ENCODE results near the gene TBC1D5.
"Not testable (repeated sequence)": the region's sequence is repeated elsewhere in the genome, so short reads cannot be mapped to it uniquely, and the experiment has no call there.

The TBC1D5 gene

GRCh38 chr3:17749281-17749680 is 6.8 kb upstream of the TBC1D5 start:
- DNase-seq (ENCODE audit: low read depth in 1 of 2, low spot score in 1 of 2) = no peak

- DNase-seq (ENCODE audit: low read depth in 1 of 2, low spot score in 1 of 2) = no peak
Measured at GRCh38 chr3:17747890-17748247, 5.4 kb upstream of the TBC1D5 start.

DNA sequence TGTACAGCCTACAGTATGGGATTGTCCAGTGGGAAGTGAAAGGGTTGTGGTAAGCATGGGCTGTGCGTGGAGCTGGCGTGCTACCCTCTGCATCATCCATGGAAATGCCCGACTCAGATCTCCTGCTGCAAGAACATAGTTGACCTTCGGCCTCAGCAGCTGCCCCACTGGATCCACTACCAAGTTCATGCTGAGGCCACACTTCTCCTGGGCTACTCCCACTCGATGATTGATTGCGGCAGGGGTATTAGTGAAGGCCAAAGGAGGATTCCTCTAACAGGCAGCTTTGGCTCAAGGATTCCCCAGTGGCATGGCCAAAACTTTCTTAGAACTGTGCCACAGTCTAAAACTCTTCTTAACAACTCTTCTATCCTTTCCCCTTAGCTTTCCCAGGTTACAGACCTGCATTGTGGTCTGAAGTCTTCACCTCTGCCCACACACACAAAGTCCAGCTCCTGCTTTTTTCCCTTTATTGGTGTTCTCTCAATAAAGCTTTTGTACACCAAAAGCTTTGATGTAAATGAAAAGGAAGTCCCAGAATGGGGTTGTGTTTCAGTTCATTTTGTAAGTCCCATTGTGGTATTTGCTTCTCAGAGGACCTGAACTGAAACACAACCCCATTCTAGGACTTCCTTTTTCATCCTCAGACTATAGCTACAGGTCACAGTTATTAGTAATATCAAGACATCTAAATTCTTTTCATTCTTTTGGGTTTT is 4.9 kb upstream of the TBC1D5 start:
- DNase-seq (ENCODE audit: low read depth in 1 of 2, low spot score in 1 of 2) = no peak

GRCh38 chr3:17745894-17746293 is 3.5 kb upstream of the TBC1D5 start:
- DNase-seq (ENCODE audit: low read depth in 1 of 2, low spot score in 1 of 2) = no peak

- DNase-seq (ENCODE audit: low read depth in 1 of 2, low spot score in 1 of 2) = no peak
Measured at GRCh38 chr3:17745301-17745700, 2.9 kb upstream of the TBC1D5 start.

- DNase-seq (ENCODE audit: low read depth in 1 of 2, low spot score in 1 of 2) = no peak
Measured at GRCh38 chr3:17744693-17745092, 2.3 kb upstream of the TBC1D5 start.

DNA sequence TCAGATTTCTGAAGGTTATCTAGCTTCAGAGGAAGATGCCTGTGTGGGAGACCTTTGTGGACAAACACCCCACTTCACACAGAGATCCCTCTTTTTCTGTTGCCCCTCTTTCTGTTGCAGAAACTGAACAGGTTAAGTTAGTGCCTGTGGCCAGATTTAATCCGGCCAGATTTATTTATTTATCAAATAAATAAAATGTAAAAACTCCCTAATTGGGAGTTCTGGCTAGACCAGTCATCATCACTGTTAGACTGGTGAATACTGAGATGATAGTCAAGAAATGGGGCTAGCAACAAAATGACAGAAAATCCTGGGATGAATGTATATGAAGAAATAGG is 1.2 kb upstream of the TBC1D5 start:
- DNase-seq (ENCODE audit: low read depth in 1 of 2, low spot score in 1 of 2) = no peak

- DNase-seq (ENCODE audit: low read depth in 1 of 2, low spot score in 1 of 2) = no peak
Measured at GRCh38 chr3:17742880-17743657, 638 bp upstream of the TBC1D5 start.

DNA sequence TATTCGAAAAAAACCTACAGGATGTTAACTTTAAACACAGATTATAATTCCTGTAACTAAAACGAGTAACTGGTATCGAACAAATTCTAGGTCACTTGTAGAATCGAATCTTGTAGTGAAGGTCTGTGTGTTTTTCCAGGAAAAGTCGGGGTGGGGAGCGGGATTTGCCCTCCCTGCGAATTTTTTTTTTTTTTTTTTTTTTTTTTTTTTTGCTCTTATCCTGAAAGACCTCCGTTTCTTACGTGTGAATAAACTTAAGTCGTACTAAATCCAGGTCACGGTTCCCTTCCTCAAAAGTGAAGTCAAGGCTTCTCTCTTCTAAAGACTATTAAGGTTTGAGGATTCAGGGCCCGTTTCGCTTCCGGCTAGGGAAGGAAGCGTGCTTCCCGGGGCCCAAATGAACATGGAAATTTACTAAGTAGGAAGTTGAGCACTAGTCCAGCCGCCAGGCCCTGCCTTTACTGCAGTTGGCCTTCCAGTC is 770 bp downstream of the TBC1D5 start:
- DNase-seq (ENCODE audit: low read depth in 1 of 2, low spot score in 1 of 2) = no peak

DNA sequence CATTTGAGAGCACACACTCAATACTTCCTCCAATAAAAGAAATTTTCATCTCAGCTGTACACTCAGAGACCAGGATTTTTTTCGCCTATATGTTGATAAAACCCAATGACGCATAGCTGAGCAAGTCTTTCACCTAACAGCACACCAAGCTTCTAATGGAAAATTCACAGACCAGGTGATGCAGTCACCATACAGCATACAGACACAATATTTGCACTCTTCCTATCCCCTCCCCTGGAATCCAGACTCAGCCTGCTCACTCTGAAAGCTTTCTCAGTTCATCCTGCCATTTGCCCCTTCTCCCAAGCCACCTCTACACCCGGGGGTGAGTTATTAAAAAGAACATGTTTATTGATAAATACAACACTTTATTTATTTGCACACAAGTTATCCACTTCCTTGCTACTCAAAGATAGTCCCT is 1.7 kb downstream of the TBC1D5 start:
- no peak for DNase-seq (ENCODE audit: low read depth in 1 of 2, low spot score in 1 of 2)

GRCh38 chr3:17738921-17739320 is 3.5 kb downstream of the TBC1D5 start:
- no peak for DNase-seq (ENCODE audit: low read depth in 1 of 2, low spot score in 1 of 2)

- DNase-seq (ENCODE audit: low read depth in 1 of 2, low spot score in 1 of 2) = no peak
Measured at GRCh38 chr3:17738219-17738618, 4.2 kb downstream of the TBC1D5 start.

GRCh38 chr3:17737591-17737990 is 4.8 kb downstream of the TBC1D5 start:
- no peak for DNase-seq (ENCODE audit: low read depth in 1 of 2, low spot score in 1 of 2)

- not testable (repeated sequence) for DNase-seq (ENCODE audit: low read depth in 1 of 2, low spot score in 1 of 2)
Measured at GRCh38 chr3:17735362-17735761, 7.1 kb downstream of the TBC1D5 start.

GRCh38 chr3:17733768-17734167 is 8.7 kb downstream of the TBC1D5 start:
- no peak for DNase-seq (ENCODE audit: low read depth in 1 of 2, low spot score in 1 of 2)

DNA sequence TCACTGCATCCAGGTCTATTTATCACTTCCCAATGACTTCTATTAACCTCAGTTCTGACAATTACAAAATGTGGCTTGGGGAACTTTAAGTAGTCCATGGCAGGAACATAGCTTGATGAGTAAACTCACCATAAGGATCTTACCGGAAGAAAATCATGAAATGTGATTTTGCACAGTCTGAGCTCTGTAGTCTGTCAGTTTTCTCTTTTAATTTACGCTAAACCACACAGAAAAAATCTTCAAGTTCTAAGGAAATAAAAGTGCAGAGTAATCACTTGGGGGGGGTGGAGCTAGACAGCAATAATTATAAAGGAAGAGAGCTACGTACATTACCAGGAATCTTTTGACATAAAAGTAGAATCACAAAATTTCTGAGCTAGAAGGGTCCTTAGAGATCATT is 9.2 kb downstream of the TBC1D5 start:
- no peak for DNase-seq (ENCODE audit: low read depth in 1 of 2, low spot score in 1 of 2)

DNA sequence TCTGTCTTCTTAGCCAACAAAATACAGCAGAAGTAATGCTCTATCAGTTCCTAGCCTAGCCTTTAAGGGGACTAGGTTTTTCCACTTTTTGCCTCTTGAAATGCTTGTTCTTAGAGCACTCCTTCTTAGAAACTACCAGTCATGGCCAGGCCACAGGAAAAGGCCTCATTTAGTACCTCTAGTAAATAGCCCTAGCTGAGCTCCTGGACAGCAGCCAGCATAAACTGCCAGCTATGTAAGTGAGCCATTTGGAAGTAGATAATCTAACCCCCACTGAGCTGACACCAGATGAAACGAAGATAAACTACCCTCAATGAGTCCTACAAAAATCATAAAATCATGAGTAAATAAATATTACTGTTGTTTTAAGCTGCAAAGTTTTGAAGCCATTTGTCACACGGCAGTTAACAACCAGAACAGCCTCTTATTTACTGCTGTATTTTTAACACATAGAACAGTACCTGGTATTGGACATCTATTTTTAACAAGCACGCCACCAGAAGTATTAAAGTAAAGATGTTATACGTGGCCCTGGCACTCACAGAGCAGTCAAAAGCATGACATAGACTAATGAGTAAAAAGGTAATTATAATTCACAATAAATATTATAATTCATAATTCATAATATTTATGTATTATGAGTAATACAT is 12.0 kb downstream of the TBC1D5 start:
- DNase-seq (ENCODE audit: low read depth in 1 of 2, low spot score in 1 of 2) = no peak

- no peak for DNase-seq (ENCODE audit: low read depth in 1 of 2, low spot score in 1 of 2)
Measured at GRCh38 chr3:17726313-17726712, 16.1 kb downstream of the TBC1D5 start.

- not testable (repeated sequence) for DNase-seq (ENCODE audit: low read depth in 1 of 2, low spot score in 1 of 2)
Measured at GRCh38 chr3:17725844-17726243, 16.6 kb downstream of the TBC1D5 start.

DNA sequence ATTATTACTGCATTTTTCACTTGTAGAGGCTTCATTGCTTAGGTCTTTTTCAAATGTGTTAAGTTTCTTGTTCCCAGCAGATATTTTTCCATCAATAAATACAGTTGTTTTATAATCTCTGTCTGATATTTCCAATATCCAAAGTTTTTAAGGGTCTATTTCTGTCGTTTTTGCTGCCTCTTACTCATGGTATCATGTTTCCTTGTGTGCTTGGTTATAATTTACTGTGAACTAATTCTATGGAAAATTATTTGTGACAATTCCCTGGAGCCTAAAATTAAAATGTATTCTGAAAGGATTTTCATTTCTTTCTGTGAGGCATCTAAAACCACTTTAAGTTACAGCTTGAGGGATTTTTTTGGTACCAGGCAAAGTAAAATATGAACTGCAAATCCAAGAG is 17.5 kb downstream of the TBC1D5 start:
- no peak for DNase-seq (ENCODE audit: low read depth in 1 of 2, low spot score in 1 of 2)

GRCh38 chr3:17724122-17724521 is 18.3 kb downstream of the TBC1D5 start:
- DNase-seq (ENCODE audit: low read depth in 1 of 2, low spot score in 1 of 2) = no peak

DNA sequence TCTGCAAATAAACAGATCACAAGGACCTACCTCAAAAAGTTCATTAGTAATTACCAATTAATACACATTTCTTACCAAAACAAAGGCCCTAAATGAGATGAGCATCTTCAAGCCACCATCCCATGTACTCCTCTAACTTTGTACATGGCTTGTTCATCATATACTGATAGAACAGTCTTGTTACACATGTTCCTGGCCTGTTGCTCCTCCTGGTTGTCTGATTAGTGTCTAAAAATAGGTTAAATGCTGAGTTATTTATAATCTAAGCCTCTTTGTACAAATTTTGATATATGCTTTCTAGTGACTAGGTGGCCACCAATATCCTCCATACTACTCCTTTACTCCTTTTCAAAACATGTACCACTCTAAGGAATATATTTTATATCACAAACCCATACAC is 25.0 kb downstream of the TBC1D5 start:
- DNase-seq (ENCODE audit: low read depth in 1 of 2, low spot score in 1 of 2) = no peak

All from stimulated activated CD4-positive, alpha-beta T cell treated with anti-CD3 and anti-CD28 coated beads, Interleukin-15, amount 100 ng/mL, for 1 hour (primary cell).